HepG2 (cell line): ENCODE data around the gene SNPH. TPM values are rescaled to one million over a fixed set of nuclear protein-coding genes. Genes with fewer than 3 reads are reported as not detected.

Experiments used
- ATAC-seq: fragments of 200-7000 bp; cut with Tn5 transposase; 3 replicates; pipeline ENCODE4 v1.9.1; 2020; ENCODE audit warnings: mild to moderate bottlenecking, moderate library complexity
- BruUV-seq: library from RNA; stranded (reverse); fragments of 400-500 nt; replicated peaks from 2 replicates; lab custom pipeline; 2021; lab: Mats Ljungman, UMichigan
- CTCF ChIA-PET: fragments of 300-600 bp; formaldehyde crosslinking; extraction: SDS; loops from one replicate; lab custom pipeline; 2021; ENCODE audit warnings: low total read pairs, inconsistent platforms, low intra/inter-chr PET ratio; lab: Yijun Ruan, JAX
- POLR2A ChIA-PET: fragments of 350-600 bp; sonication (Branson Sonifier 250); formaldehyde crosslinking; loops from one replicate; lab custom pipeline; 2020; ENCODE audit warnings: antibody characterized with exemption, inconsistent platforms; lab: Yijun Ruan, JAX
- DNase-seq: peaks from one replicate; pipeline ENCODE4 v3.0.0-alpha.2; 2015; ENCODE audit warnings: low spot score
- FAIRE-seq: peaks from 3 replicates; lab custom pipeline; 2011; peaks lifted over from hg19 to GRCh38; lab: Jason Lieb, UNC
- H2AFZ ChIP-seq: one replicate; pipeline ENCODE4 v1.6.1; 2011; ENCODE audit warnings: low read length, inconsistent platforms
- H3K27ac ChIP-seq: fragments of 300-600 bp; 3 replicates; pipeline ENCODE4 v1.8.0; 2011; ENCODE audit warnings: mixed run types, mild to moderate bottlenecking, mixed read lengths, low read length, inconsistent platforms; ENCODE audit not compliant: insufficient read depth; ENCODE audit errors: extremely low read length
- H3K27me3 ChIP-seq, 2 experiments: fragments of 200-600 bp in 1 of 2; 2 replicates in 1 of 2; 3 replicates in 1 of 2; pipeline versions ENCODE4 v1.6.0 to v1.8.0; 2011; ENCODE audit warnings: low read length in 2 of 2, mild to moderate bottlenecking in 2 of 2, moderate library complexity in 2 of 2, inconsistent platforms in 1 of 2; ENCODE audit not compliant: insufficient read depth in 2 of 2, control insufficient read depth in 1 of 2
- H3K36me3 ChIP-seq, 2 experiments: fragments of 200-600 bp in 1 of 2; replicated peaks in 1 of 2; 2 replicates in 1 of 2; 3 replicates in 1 of 2; pipeline versions ENCODE4 v1.5.1 to v1.8.0; 2011; ENCODE audit warnings: low read length in 2 of 2, inconsistent platforms in 1 of 2; ENCODE audit not compliant: insufficient read depth in 2 of 2, control insufficient read depth in 1 of 2
- H3K4me1 ChIP-seq: 2 replicates; pipeline ENCODE4 v1.5.1; 2012; ENCODE audit warnings: low read length, inconsistent platforms; ENCODE audit not compliant: insufficient read depth
- H3K4me2 ChIP-seq: 2 replicates; pipeline ENCODE4 v1.6.0; 2011; ENCODE audit warnings: low read depth, low read length, inconsistent platforms
- H3K4me3 ChIP-seq, 3 experiments: fragments of 200-600 bp in 1 of 3; sonication (generic), shearing (Covaris generic) in 1 of 3; replicated peaks in 1 of 3; 2 replicates each; pipeline ENCODE4 v1.5.1; 2011 to 2016; ENCODE audit warnings: low read length in 3 of 3, inconsistent platforms in 2 of 3, low read depth in 2 of 3, mild to moderate bottlenecking in 2 of 3, control low read depth in 1 of 3, mixed read lengths in 1 of 3; ENCODE audit not compliant: insufficient read depth in 1 of 3
- H3K79me2 ChIP-seq: one replicate; pipeline ENCODE4 v1.6.1; 2011; ENCODE audit warnings: low read length, inconsistent platforms; ENCODE audit not compliant: insufficient read depth
- H3K9ac ChIP-seq: 2 replicates; pipeline ENCODE4 v1.6.0; 2011; ENCODE audit warnings: mild to moderate bottlenecking, low read depth, low read length, inconsistent platforms; ENCODE audit not compliant: insufficient read depth
- H3K9me3 ChIP-seq: 2 replicates; pipeline ENCODE4 v1.5.1; 2012; ENCODE audit warnings: mild to moderate bottlenecking, low read length
- H4K20me1 ChIP-seq: 2 replicates; pipeline ENCODE4 v1.6.0; 2011; ENCODE audit warnings: inconsistent platforms, mild to moderate bottlenecking, low read length, moderate library complexity; ENCODE audit not compliant: insufficient read depth
- BORCS8-MEF2B ChIP-seq: sonication (generic); formaldehyde crosslinking; IDR thresholded peaks from 2 replicates; pipeline ENCODE4 v1.8.0; 2022; ENCODE audit warnings: mild to moderate bottlenecking, missing genetic modification reagents
- CEBPG ChIP-seq: IDR thresholded peaks from 2 replicates; pipeline ENCODE4 v1.6.1; 2016
- E2F1 ChIP-seq: sonication (generic); formaldehyde crosslinking; IDR thresholded peaks from 2 replicates; pipeline ENCODE4 v1.5.0; 2020; ENCODE audit warnings: missing genetic modification reagents
- FOXA1 ChIP-seq, 2 experiments: fragments of 450-650 bp in 1 of 2; sonication (generic) in 1 of 2; formaldehyde crosslinking in 1 of 2; IDR thresholded peaks; 2 replicates each; pipeline versions ENCODE4 v1.4.0 to v1.6.1; 2016 to 2020; ENCODE audit warnings: missing genetic modification reagents in 1 of 2
- HES4 ChIP-seq: sonication (generic); formaldehyde crosslinking; IDR thresholded peaks from 2 replicates; pipeline ENCODE4 v1.9.0; 2021; ENCODE audit warnings: mild to moderate bottlenecking, missing genetic modification reagents, borderline replicate concordance
- IRX3 ChIP-seq: sonication (generic); formaldehyde crosslinking; IDR thresholded peaks from 2 replicates; pipeline ENCODE4 v1.8.1; 2023; ENCODE audit warnings: mild to moderate bottlenecking, low read depth, missing genetic modification reagents, borderline replicate concordance
- MEIS2 ChIP-seq: sonication (generic); formaldehyde crosslinking; IDR thresholded peaks from 2 replicates; pipeline ENCODE4 v1.9.0; 2021; ENCODE audit warnings: mild to moderate bottlenecking, missing genetic modification reagents
- MIER3 ChIP-seq: IDR thresholded peaks from 2 replicates; pipeline ENCODE4 v1.6.1; 2016; ENCODE audit warnings: missing compliant biosample characterization, borderline replicate concordance
- MTERF4 ChIP-seq: sonication (generic); formaldehyde crosslinking; IDR thresholded peaks from 2 replicates; pipeline ENCODE4 v1.8.0; 2023; ENCODE audit warnings: mild to moderate bottlenecking, missing genetic modification reagents
- MYC ChIP-seq: sonication (generic); formaldehyde crosslinking; IDR thresholded peaks from 2 replicates; pipeline ENCODE4 v1.9.0; 2021; ENCODE audit warnings: missing genetic modification reagents, borderline replicate concordance
- NRL ChIP-seq: sonication (generic); formaldehyde crosslinking; IDR thresholded peaks from 2 replicates; pipeline ENCODE4 v1.5.0; 2020; ENCODE audit warnings: missing genetic modification reagents, mild to moderate bottlenecking, moderate library complexity, borderline replicate concordance
- POLR2G ChIP-seq: fragments of 200-400 bp; formaldehyde crosslinking; IDR thresholded peaks from 2 replicates; pipeline ENCODE4 v1.6.1; 2018; ENCODE audit warnings: mild to moderate bottlenecking, low read depth, low read length, moderate library complexity
- TMF1 ChIP-seq: sonication (generic); formaldehyde crosslinking; IDR thresholded peaks from 2 replicates; pipeline ENCODE4 v1.8.1; 2022; ENCODE audit warnings: low read depth, missing genetic modification reagents
- ZNF326 ChIP-seq: sonication (generic); formaldehyde crosslinking; IDR thresholded peaks from 2 replicates; pipeline ENCODE4 v1.4.0; 2020; ENCODE audit warnings: missing genetic modification reagents, borderline replicate concordance
- ZNF337 ChIP-seq: sonication (generic); formaldehyde crosslinking; IDR thresholded peaks from 2 replicates; pipeline ENCODE4 v1.5.1; 2020; ENCODE audit warnings: missing genetic modification reagents, low read depth, mild to moderate bottlenecking, borderline replicate concordance
- ZNF431 ChIP-seq: sonication (generic); formaldehyde crosslinking; IDR thresholded peaks from 2 replicates; pipeline ENCODE4 v1.9.0; 2022; ENCODE audit warnings: missing genetic modification reagents, low read depth, mild to moderate bottlenecking, borderline replicate concordance
- ZNF598 ChIP-seq: sonication (generic); formaldehyde crosslinking; IDR thresholded peaks from 2 replicates; pipeline ENCODE4 v1.5.1; 2020; ENCODE audit warnings: mild to moderate bottlenecking, missing genetic modification reagents, borderline replicate concordance
- ZNF768 ChIP-seq: sonication (generic); formaldehyde crosslinking; IDR thresholded peaks from 2 replicates; pipeline ENCODE4 v1.4.0; 2020; ENCODE audit warnings: missing genetic modification reagents
- ZNF83 ChIP-seq: sonication (generic); formaldehyde crosslinking; IDR thresholded peaks from 2 replicates; pipeline ENCODE4 v1.4.0; 2020; ENCODE audit warnings: missing genetic modification reagents, mild to moderate bottlenecking, borderline replicate concordance
- ZNF883 ChIP-seq: sonication (generic); formaldehyde crosslinking; IDR thresholded peaks from 2 replicates; pipeline ENCODE4 v1.5.1; 2020; ENCODE audit warnings: mild to moderate bottlenecking, missing genetic modification reagents; ENCODE audit errors: not compliant biosample characterization
- WGBS: methylation state at CpG from one replicate; pipeline ENCODE4 v1.1.6; 2017; ENCODE audit warnings: low lambda C conversion rate; 5-methylcytosine and 5-hydroxymethylcytosine counted together
- in situ Hi-C: cut with HindIII; loops from 2 replicates; pipeline ENCODE4 v1.10.0; 2017; ENCODE audit warnings: low pct_unique_long_range_greater_than_20kb; ENCODE audit not compliant: extremely low pct_ligation_motif_present
- intact Hi-C: fragments of 100-400 bp; cut with micrococcal nuclease; formaldehyde crosslinking; loops from one replicate; pipeline ENCODE4 v1.10.0; 2022; ENCODE audit not compliant: unreplicated experiment
- polyA plus RNA-seq, 8 experiments: library from polyadenylated mRNA; depleted of rRNA in 3 of 8; stranded (reverse) in 7 of 8; unstranded in 1 of 8; fragments of >200 nt; fragmentation: Illumina TruSeq in 4 of 8; extraction: Trizol in 4 of 8; gene quantifications; 2 replicates each; pipeline versions ENCODE4 v1.2.1 to v1.2.3, GENCODE V29; 2011 to 2016; ENCODE audit warnings: low read depth in 4 of 8, missing spikeins in 1 of 8, mixed read lengths in 1 of 8; ENCODE audit not compliant: insufficient read depth in 1 of 8
- total RNA-seq, 5 experiments: library from RNA; depleted of rRNA; stranded (reverse); fragments of >200 nt; fragmentation: Illumina TruSeq; extraction: Trizol; gene quantifications; 2 replicates each; pipeline ENCODE4 v1.2.3, GENCODE V29; 2016; ENCODE audit warnings: low read depth in 1 of 5

The SNPH gene
- total and polyA plus RNA-seq, 2 of the 13 experiments (the other 11 are each of a cell fraction or from before 2014, with no cell fraction given), result 0.09 TPM; not detected in 1

- POLR2A ChIA-PET, result interaction anchor here (0.9 to 3.4 kb wide), 8 partner anchors 8 to 122 kb away, joined by 3 to 15 read pairs (median 5); partner anchors contain the start of gene FKBP1A
- H3K79me2 ChIP-seq, result peaks cover 50% of the 10 kb centered on the region
- H3K4me1 ChIP-seq, result peaks cover 63% of the 10 kb centered on the region
- CTCF ChIA-PET, result no interaction called here
- peak within 1 kb of the TSS; percentile 98 for H3K27ac ChIP-seq
- no TSS peak for BruUV-seq
- H4K20me1 ChIP-seq, result peaks cover 18% of the 10 kb centered on the region; the same call in 1 of the 2 replicates
- in situ Hi-C loops, result no loop called here
- no peak for FAIRE-seq
- H3K27me3 ChIP-seq, result no peaks in the 10 kb centered on the region; a peak in 1 of 5 replicates
- DNase-seq, result no peak
- H3K9ac ChIP-seq, result peak within 1 kb of the TSS; percentile 100
- no peak within 1 kb of the TSS for H2AFZ ChIP-seq
- WGBS, result 75% methylated on average over 8 of the region's 8 CpGs
- H3K9me3 ChIP-seq, result no peaks in the 10 kb centered on the region
- no peak for ATAC-seq
- H3K36me3 ChIP-seq, result peaks cover 6 to 13% of the 10 kb centered on the region in 2 experiments; a peak in 3 of 5 replicates
- intact Hi-C loops, result loop anchor here (1.0 to 5.0 kb wide), 2 partner anchors 33 to 141 kb away; no protein-coding TSS in a partner anchor
- H3K4me2 ChIP-seq, result peak within 1 kb of the TSS; percentile 98
- peak within 1 kb of the TSS in 2 of 3 experiments; percentile 3 to 43; a peak in 3 of 6 replicates for H3K4me3 ChIP-seq
- TF ChIP-seq ZNF326 (CRISPR knock-in tag) (peak; percentile 38; the same call in 1 of the 2 replicates), MYC (CRISPR knock-in tag) (0 out of 2 replicates have a peak, but pooled peaks have one; percentile 38), NRL (0 out of 2 replicates have a peak, but pooled peaks have one; percentile 52), MEIS2 (CRISPR knock-in tag) (no peak), ZNF431 (no peak), ZNF768 (peak; percentile 19; the same call in 1 of the 2 replicates), ZNF83 (CRISPR knock-in tag) (peak; percentile 8; the same call in 1 of the 2 replicates), ZNF883 (CRISPR knock-in tag) (no peak), ZNF598 (CRISPR knock-in tag) (no peak), E2F1 (no peak), FOXA1 (IDR thresholded peaks at IDR 0.05) (no peak), FOXA1 (CRISPR knock-in tag; IDR thresholded peaks at IDR 0.05) (peak; percentile 71), ZNF337 (CRISPR knock-in tag) (no peak), POLR2G (0 out of 2 replicates have a peak, but pooled peaks have one; percentile 24), IRX3 (CRISPR knock-in tag) (no peak), BORCS8-MEF2B (CRISPR knock-in tag) (peak; percentile 37; the same call in 1 of the 2 replicates), HES4 (peak; percentile 53; the same call in 1 of the 2 replicates), TMF1 (CRISPR knock-in tag) (peak; percentile 52; the same call in 1 of the 2 replicates), MIER3 (CRISPR knock-in tag) (no peak), MTERF4 (peak; percentile 65; the same call in 1 of the 2 replicates), CEBPG (CRISPR knock-in tag) (no peak)
Observed at GRCh38 chr20:1328680-1329330, 62.7 kb downstream of the SNPH start, which contains the start of gene SDCBP2. TSS of gene SDCBP2 (minus strand) at chr20:1329139. CDS start at chr20:1320416, 8,723 bp downstream.
